HG03457 (cell line): ENCODE measurements around the gene AP3D1.

Experiments used
- ATAC-seq: cut with Tn5 transposase; IDR thresholded peaks from one replicate; pipeline ENCODE4 v1.9.1; 2021; ENCODE audit warnings: moderate number of reproducible peaks; ENCODE audit not compliant: unreplicated experiment

AP3D1 gene

GRCh38 chr19:2050991-2051772 is 100.2 kb downstream of the AP3D1 start, which contains the start of gene MKNK2:
Gene MKNK2 (minus strand): TSS chr19:2051244. CDS start chr19:2050851, 393 bp downstream.
- ATAC-seq, result peak; percentile 27
